Liver (tissue), 3 donors: ENCODE results near the gene ATXN7L1.

Source experiments
- GABPA ChIP-seq, 2 donors: IDR thresholded peaks in 1 of 2; conservative IDR thresholded peaks in 1 of 2; 2 replicates each; pipeline ENCODE4 v1.6.1; 2016; ENCODE audit warnings: antibody characterized with exemption in 2 of 2, mild to moderate bottlenecking in 1 of 2, moderate library complexity in 1 of 2
- HNF4A ChIP-seq, 2 donors: conservative IDR thresholded peaks; 2 replicates each; pipeline ENCODE4 v1.6.1; 2016; ENCODE audit warnings: antibody characterized with exemption in 2 of 2, mild to moderate bottlenecking in 2 of 2
- RAD21 ChIP-seq, 2 donors: IDR thresholded peaks; 2 replicates each; pipeline ENCODE4 v1.6.1; 2016; ENCODE audit warnings: antibody characterized with exemption in 2 of 2, mild to moderate bottlenecking in 2 of 2
- SP1 ChIP-seq: IDR thresholded peaks from 2 replicates; pipeline ENCODE4 v1.6.1; 2018; ENCODE audit warnings: antibody characterized with exemption, mild to moderate bottlenecking
- YY1 ChIP-seq: IDR thresholded peaks from 2 replicates; pipeline ENCODE4 v1.6.1; 2016; ENCODE audit warnings: antibody characterized with exemption, mild to moderate bottlenecking
- TF ChIP-seq, protein P1 (sequence below): IDR thresholded peaks from 2 replicates; pipeline ENCODE4 v1.6.1; 2016; ENCODE audit warnings: antibody characterized with exemption, mild to moderate bottlenecking
- TF ChIP-seq, protein P2 (sequence below): fragments of 150-350 bp; IDR thresholded peaks from 2 replicates; pipeline ENCODE4 v1.5.1; 2017; ENCODE audit warnings: improper control_type of control experiment, low read depth, low read length; ENCODE audit not compliant: missing input control
- donor health status: healthy.
- donor health status: healthy.

DNA sequence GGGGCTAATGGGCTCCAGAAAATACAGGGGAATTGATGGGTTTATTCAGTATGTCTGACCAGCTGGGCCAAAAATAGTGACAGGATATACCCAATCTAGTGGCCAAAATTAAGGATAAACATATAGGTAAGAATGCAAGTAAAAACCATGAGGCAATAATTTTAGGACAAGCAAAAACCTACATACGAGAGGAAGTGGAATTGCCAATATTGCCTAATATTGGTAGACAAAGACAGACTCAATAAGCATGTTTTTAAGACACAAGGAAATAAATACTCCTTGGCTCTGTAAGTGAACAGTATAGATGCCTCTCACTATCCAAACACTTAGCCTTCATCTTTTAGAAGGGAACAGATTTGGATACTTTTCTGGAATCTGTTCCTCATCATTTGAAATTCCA lies 51.0 kb downstream of the ATXN7L1 start:
- no peak for TF ChIP-seq YY1
- TF ChIP-seq GABPA (IDR thresholded peaks at IDR 0.05 in 1 of 2, conservative IDR thresholded peaks at IDR 0.05 in 1 of 2): no peak
- TF ChIP-seq, protein P1, sequence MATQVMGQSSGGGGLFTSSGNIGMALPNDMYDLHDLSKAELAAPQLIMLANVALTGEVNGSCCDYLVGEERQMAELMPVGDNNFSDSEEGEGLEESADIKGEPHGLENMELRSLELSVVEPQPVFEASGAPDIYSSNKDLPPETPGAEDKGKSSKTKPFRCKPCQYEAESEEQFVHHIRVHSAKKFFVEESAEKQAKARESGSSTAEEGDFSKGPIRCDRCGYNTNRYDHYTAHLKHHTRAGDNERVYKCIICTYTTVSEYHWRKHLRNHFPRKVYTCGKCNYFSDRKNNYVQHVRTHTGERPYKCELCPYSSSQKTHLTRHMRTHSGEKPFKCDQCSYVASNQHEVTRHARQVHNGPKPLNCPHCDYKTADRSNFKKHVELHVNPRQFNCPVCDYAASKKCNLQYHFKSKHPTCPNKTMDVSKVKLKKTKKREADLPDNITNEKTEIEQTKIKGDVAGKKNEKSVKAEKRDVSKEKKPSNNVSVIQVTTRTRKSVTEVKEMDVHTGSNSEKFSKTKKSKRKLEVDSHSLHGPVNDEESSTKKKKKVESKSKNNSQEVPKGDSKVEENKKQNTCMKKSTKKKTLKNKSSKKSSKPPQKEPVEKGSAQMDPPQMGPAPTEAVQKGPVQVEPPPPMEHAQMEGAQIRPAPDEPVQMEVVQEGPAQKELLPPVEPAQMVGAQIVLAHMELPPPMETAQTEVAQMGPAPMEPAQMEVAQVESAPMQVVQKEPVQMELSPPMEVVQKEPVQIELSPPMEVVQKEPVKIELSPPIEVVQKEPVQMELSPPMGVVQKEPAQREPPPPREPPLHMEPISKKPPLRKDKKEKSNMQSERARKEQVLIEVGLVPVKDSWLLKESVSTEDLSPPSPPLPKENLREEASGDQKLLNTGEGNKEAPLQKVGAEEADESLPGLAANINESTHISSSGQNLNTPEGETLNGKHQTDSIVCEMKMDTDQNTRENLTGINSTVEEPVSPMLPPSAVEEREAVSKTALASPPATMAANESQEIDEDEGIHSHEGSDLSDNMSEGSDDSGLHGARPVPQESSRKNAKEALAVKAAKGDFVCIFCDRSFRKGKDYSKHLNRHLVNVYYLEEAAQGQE: no peak
- TF ChIP-seq, protein P2, sequence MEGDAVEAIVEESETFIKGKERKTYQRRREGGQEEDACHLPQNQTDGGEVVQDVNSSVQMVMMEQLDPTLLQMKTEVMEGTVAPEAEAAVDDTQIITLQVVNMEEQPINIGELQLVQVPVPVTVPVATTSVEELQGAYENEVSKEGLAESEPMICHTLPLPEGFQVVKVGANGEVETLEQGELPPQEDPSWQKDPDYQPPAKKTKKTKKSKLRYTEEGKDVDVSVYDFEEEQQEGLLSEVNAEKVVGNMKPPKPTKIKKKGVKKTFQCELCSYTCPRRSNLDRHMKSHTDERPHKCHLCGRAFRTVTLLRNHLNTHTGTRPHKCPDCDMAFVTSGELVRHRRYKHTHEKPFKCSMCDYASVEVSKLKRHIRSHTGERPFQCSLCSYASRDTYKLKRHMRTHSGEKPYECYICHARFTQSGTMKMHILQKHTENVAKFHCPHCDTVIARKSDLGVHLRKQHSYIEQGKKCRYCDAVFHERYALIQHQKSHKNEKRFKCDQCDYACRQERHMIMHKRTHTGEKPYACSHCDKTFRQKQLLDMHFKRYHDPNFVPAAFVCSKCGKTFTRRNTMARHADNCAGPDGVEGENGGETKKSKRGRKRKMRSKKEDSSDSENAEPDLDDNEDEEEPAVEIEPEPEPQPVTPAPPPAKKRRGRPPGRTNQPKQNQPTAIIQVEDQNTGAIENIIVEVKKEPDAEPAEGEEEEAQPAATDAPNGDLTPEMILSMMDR: no peak
- TF ChIP-seq HNF4A (conservative IDR thresholded peaks at IDR 0.05): no peak
- no peak for TF ChIP-seq SP1
- TF ChIP-seq RAD21 (IDR thresholded peaks at IDR 0.05): no peak
